Measurements from ENCODE around the gene ZDHHC17.

GRCh38 chr12:76802060-76802459, 38.1 kb downstream of the ZDHHC17 start:
- TF ChIP-seq EP300 (IDR thresholded peaks at IDR 0.05; ENCODE audit: borderline replicate concordance) (no peak), RAD21 (IDR thresholded peaks at IDR 0.05; ENCODE audit: low read depth) (no peak), ZBTB7A (IDR thresholded peaks at IDR 0.05; ENCODE audit: low read depth) (no peak), TCF12 (IDR thresholded peaks at IDR 0.05; ENCODE audit: low read depth) (no peak), TAF1 (IDR thresholded peaks at IDR 0.05; ENCODE audit: low read depth) (no peak), NFIC (IDR thresholded peaks at IDR 0.05) (no peak), MAX (IDR thresholded peaks at IDR 0.05) (no peak), YY1 (IDR thresholded peaks at IDR 0.05; ENCODE audit: low read depth) (no peak), CEBPB (IDR thresholded peaks at IDR 0.05) (no peak), EGR1 (IDR thresholded peaks at IDR 0.05) (no peak), USF1 (IDR thresholded peaks at IDR 0.05) (no peak), TEAD4 (IDR thresholded peaks at IDR 0.05) (no peak), FOXM1 (IDR thresholded peaks at IDR 0.05; ENCODE audit: borderline replicate concordance, low read depth) (no peak)
- TF ChIP-seq, protein P1, sequence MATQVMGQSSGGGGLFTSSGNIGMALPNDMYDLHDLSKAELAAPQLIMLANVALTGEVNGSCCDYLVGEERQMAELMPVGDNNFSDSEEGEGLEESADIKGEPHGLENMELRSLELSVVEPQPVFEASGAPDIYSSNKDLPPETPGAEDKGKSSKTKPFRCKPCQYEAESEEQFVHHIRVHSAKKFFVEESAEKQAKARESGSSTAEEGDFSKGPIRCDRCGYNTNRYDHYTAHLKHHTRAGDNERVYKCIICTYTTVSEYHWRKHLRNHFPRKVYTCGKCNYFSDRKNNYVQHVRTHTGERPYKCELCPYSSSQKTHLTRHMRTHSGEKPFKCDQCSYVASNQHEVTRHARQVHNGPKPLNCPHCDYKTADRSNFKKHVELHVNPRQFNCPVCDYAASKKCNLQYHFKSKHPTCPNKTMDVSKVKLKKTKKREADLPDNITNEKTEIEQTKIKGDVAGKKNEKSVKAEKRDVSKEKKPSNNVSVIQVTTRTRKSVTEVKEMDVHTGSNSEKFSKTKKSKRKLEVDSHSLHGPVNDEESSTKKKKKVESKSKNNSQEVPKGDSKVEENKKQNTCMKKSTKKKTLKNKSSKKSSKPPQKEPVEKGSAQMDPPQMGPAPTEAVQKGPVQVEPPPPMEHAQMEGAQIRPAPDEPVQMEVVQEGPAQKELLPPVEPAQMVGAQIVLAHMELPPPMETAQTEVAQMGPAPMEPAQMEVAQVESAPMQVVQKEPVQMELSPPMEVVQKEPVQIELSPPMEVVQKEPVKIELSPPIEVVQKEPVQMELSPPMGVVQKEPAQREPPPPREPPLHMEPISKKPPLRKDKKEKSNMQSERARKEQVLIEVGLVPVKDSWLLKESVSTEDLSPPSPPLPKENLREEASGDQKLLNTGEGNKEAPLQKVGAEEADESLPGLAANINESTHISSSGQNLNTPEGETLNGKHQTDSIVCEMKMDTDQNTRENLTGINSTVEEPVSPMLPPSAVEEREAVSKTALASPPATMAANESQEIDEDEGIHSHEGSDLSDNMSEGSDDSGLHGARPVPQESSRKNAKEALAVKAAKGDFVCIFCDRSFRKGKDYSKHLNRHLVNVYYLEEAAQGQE (IDR thresholded peaks at IDR 0.05; ENCODE audit: low read depth): no peak

All from Ishikawa (cell line).